ENCODE results near the gene GINM1. TPM values are rescaled to one million over a fixed set of nuclear protein-coding genes. Genes with fewer than 3 reads are reported as not detected.

The GINM1 gene
- total and polyA plus RNA-seq, 9 of the 15 experiments (the other 6 are each of a cell fraction or from before 2014, with no cell fraction given), result 5.0 to 19.3 (median 14.2) TPM

DNA sequence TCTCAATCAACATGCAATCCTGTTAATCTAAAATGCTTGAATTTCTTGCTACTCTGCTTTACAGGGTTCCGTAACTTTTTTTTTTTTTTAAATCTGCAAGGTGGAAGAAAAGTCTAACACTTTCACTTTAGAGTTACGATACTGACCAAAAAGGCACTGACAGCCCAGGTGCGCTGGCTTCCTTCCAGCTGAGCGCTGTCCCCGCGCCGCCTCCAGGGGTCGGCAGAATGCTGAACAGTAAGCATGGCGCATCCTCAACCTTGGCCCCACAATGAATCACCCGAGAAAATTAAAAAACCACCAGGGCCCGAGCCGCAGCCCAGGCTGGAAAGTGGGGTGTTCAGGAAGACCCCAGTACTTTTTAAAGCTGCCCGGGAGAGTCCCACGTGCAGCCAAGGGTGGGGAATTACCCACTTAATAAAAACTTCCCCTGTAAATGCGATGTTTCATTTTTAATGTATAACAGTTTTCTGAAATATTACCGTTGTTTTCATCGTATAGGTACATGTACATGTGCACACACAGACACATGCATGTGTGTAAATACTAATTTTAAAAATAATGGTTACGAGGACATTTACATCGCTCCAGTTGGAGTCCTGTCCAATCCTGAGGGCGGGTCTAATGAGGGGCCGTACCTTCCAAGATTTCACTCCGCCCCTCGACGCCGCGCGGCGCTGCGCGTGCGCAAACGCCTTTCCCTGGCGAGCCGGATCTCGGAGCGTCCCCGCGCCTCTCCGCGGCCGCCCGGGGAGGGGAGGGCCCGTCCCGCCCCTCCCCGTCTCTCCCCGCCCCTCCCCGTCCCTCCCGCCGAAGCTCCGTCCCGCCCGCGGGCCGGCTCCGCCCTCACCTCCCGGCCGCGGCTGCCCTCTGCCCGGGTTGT is at the start of gene GINM1 (continued):
- TF ChIP-seq CTCF (IDR thresholded peaks at IDR 0.05 in 2 of 3, conservative IDR thresholded peaks at IDR 0.05 in 1 of 3; ENCODE audit: insufficient read depth in 2 of 3, low read depth in 1 of 3, low read length in 3 of 3), result peak; percentile 88 to 92 (median 90)
- TF ChIP-seq ZNF57 (CRISPR knock-in tag; IDR thresholded peaks at IDR 0.05), result no peak
- no peak for TF ChIP-seq ZNF354B (CRISPR knock-in tag; IDR thresholded peaks at IDR 0.05)
- no peak for TF ChIP-seq LARP7 (IDR thresholded peaks at IDR 0.05)
- TF ChIP-seq DMBX1 (CRISPR knock-in tag; IDR thresholded peaks at IDR 0.05; ENCODE audit: borderline replicate concordance), result no peak
- no peak for TF ChIP-seq ZSCAN32 (CRISPR knock-in tag; IDR thresholded peaks at IDR 0.05)
- no peak for TF ChIP-seq SP2 (IDR thresholded peaks at IDR 0.05; ENCODE audit: extremely low read depth, low read depth, low read length, poor library complexity, severe bottlenecking)
- TF ChIP-seq MYC (IDR thresholded peaks at IDR 0.05; ENCODE audit: low read depth, low read length), result peak; percentile 82
- TF ChIP-seq MYC (CRISPR knock-in tag; IDR thresholded peaks at IDR 0.05; ENCODE audit: borderline replicate concordance, low read depth), result 0 out of 2 replicates have a peak, but pooled peaks have one; percentile 58
- TF ChIP-seq NELFE (IDR thresholded peaks at IDR 0.05; ENCODE audit: insufficient read depth, insufficient read length), result no peak
- no peak for TF ChIP-seq ZNF75A (CRISPR knock-in tag; IDR thresholded peaks at IDR 0.05)
- no peak for TF ChIP-seq NFATC3 (IDR thresholded peaks at IDR 0.05)
- TF ChIP-seq, protein P1, sequence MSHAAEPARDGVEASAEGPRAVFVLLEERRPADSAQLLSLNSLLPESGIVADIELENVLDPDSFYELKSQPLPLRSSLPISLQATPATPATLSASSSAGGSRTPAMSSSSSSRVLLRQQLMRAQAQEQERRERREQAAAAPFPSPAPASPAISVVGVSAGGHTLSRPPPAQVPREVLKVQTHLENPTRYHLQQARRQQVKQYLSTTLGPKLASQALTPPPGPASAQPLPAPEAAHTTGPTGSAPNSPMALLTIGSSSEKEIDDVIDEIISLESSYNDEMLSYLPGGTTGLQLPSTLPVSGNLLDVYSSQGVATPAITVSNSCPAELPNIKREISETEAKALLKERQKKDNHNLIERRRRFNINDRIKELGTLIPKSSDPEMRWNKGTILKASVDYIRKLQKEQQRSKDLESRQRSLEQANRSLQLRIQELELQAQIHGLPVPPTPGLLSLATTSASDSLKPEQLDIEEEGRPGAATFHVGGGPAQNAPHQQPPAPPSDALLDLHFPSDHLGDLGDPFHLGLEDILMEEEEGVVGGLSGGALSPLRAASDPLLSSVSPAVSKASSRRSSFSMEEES (CRISPR knock-in tag; IDR thresholded peaks at IDR 0.05), result no peak
- no peak for TF ChIP-seq ZNF766 (CRISPR knock-in tag; conservative IDR thresholded peaks at IDR 0.05)
- no peak for TF ChIP-seq ZKSCAN3 (CRISPR knock-in tag; IDR thresholded peaks at IDR 0.05)
- no peak for TF ChIP-seq XRCC3 (IDR thresholded peaks at IDR 0.05)
- TF ChIP-seq ESRRB (CRISPR knock-in tag; IDR thresholded peaks at IDR 0.05; ENCODE audit: borderline replicate concordance), result no peak
- TF ChIP-seq ZBTB26 (CRISPR knock-in tag; IDR thresholded peaks at IDR 0.05), result no peak

All from K562 (cell line).